CD4-positive, alpha-beta memory T cell (primary cell): Measurements from ENCODE around the gene BIRC3. TPM values are rescaled to one million over a fixed set of nuclear protein-coding genes. Genes with fewer than 3 reads are reported as not detected.
A peak's percentile ranks its signal among the peaks of the same experiment; 100 is the strongest.

Source experiments
- CTCF ChIA-PET: fragments of 350-600 bp; sonication (Branson Sonifier 250); formaldehyde crosslinking; loops from one replicate; lab custom pipeline; 2021; ENCODE audit warnings: inconsistent platforms; ENCODE audit not compliant: partially characterized antibody; lab: Charles Lee
- POLR2A ChIA-PET: fragments of 350-600 bp; sonication (Branson Sonifier 250); formaldehyde crosslinking; loops from one replicate; lab custom pipeline; 2021; ENCODE audit not compliant: partially characterized antibody; lab: Charles Lee
- DNase-seq, 5 donors: peaks; one replicate each; pipeline versions ENCODE4 v3.0.0 to v3.0.0-alpha.2; 2020 to 2022; ENCODE audit warnings: mixed read lengths in 1 of 5
- H3K27ac ChIP-seq: one replicate; pipeline ENCODE4 v1.7.0; 2013; ENCODE audit warnings: low read depth, low read length
- H3K27me3 ChIP-seq: 2 replicates; pipeline ENCODE4 v1.7.0; 2013; ENCODE audit warnings: mild to moderate bottlenecking, low read length, moderate library complexity; ENCODE audit not compliant: insufficient read depth
- H3K36me3 ChIP-seq: 2 replicates; pipeline ENCODE4 v1.7.0; 2013; ENCODE audit warnings: mild to moderate bottlenecking, low read length, moderate library complexity; ENCODE audit not compliant: insufficient read depth
- H3K4me1 ChIP-seq: 2 replicates; pipeline ENCODE4 v1.7.0; 2013; ENCODE audit warnings: mild to moderate bottlenecking, low read length, moderate library complexity; ENCODE audit not compliant: insufficient read depth
- H3K4me3 ChIP-seq, 2 donors: one replicate each; pipeline ENCODE4 v1.7.0; 2013; ENCODE audit warnings: low read length in 2 of 2, mild to moderate bottlenecking in 1 of 2
- H3K9me3 ChIP-seq, 2 donors: one replicate each; pipeline ENCODE4 v1.7.0; 2013; ENCODE audit warnings: low read length in 2 of 2, control low read depth in 1 of 2; ENCODE audit not compliant: control insufficient read depth in 1 of 2
- H3K27ac Mint-ChIP-seq, 7 donors: one replicate each; pipeline ENCODE4 v1.8.0; 2020 to 2021; ENCODE audit warnings: mixed read lengths in 7 of 7, mild to moderate bottlenecking in 6 of 7, inconsistent platforms in 3 of 7, moderate library complexity in 3 of 7
- H3K27me3 Mint-ChIP-seq, 2 donors: one replicate each; pipeline ENCODE4 v1.8.0; 2020 to 2021; ENCODE audit warnings: mixed read lengths in 2 of 2
- H3K36me3 Mint-ChIP-seq, 2 donors: one replicate each; pipeline ENCODE4 v1.8.0; 2020 to 2021; ENCODE audit warnings: mixed read lengths in 2 of 2, inconsistent platforms in 1 of 2, mild to moderate bottlenecking in 1 of 2
- H3K4me1 Mint-ChIP-seq, 4 donors: one replicate each; pipeline ENCODE4 v1.8.0; 2020 to 2021; ENCODE audit warnings: mixed read lengths in 4 of 4, mild to moderate bottlenecking in 1 of 4
- H3K4me3 Mint-ChIP-seq, 8 donors: one replicate each; pipeline ENCODE4 v1.8.0; 2020 to 2021; ENCODE audit warnings: mixed read lengths in 8 of 8, mild to moderate bottlenecking in 7 of 8, moderate library complexity in 6 of 8, inconsistent platforms in 3 of 8
- H3K9me3 Mint-ChIP-seq, 8 donors: one replicate each; pipeline ENCODE4 v1.8.0; 2020 to 2021; ENCODE audit warnings: mixed read lengths in 8 of 8, mild to moderate bottlenecking in 5 of 8, inconsistent platforms in 3 of 8, moderate library complexity in 1 of 8
- intact Hi-C: fragments of 100-400 bp; cut with micrococcal nuclease; formaldehyde crosslinking; loops from one replicate; pipeline ENCODE4 v1.15.1; 2023
- polyA plus RNA-seq, 2 donors: library from polyadenylated mRNA; unstranded; fragments of 300-500 nt; fragmentation: Illumina TruSeq; gene quantifications; one replicate each; pipeline ENCODE4 v1.2.3, GENCODE V29; 2021
- total RNA-seq, 2 experiments: library from RNA; stranded (reverse); gene quantifications; one replicate each; pipeline ENCODE4 v1.2.3, GENCODE V29; 2021

BIRC3 gene
- total and polyA plus RNA-seq, 4 experiments from 2014 or later, result 82.5 to 198 (median 142) TPM

GRCh38 chr11:102309621-102310541 lies 7.4 kb upstream of the BIRC3 start:
- H3K9me3 ChIP-seq, result no peaks in the 10 kb centered on the region
- peaks cover 52 to 82% (median 67%) of the 10 kb centered on the region in 4 donors for H3K4me1 Mint-ChIP-seq
- H3K4me3 ChIP-seq, result no peak overlapping the region
- POLR2A ChIA-PET, result interaction anchor here (0.9 to 5.3 kb wide), 4 partner anchors 9 to 142 kb away, joined by 3 to 149 read pairs (median 16); partner anchors contain the start of gene BIRC3
- peaks cover 0 to 2% of the 10 kb centered on the region in 2 donors for H3K36me3 Mint-ChIP-seq
- H3K27me3 Mint-ChIP-seq, result no peaks in the 10 kb centered on the region
- peak overlapping the region in 4 of 7 donors; percentile 12 to 90 (median 45) for H3K27ac Mint-ChIP-seq
- peaks cover 86% of the 10 kb centered on the region for H3K4me1 ChIP-seq
- H3K9me3 Mint-ChIP-seq, result peaks cover 0 to 2% (median 0%) of the 10 kb centered on the region in 8 donors
- H3K36me3 ChIP-seq, result no peaks in the 10 kb centered on the region
- DNase-seq, result no peak
- H3K27me3 ChIP-seq, result no peaks in the 10 kb centered on the region
- intact Hi-C loops, result no loop called here
- no peak overlapping the region for H3K27ac ChIP-seq
- H3K4me3 Mint-ChIP-seq, result peak overlapping the region in 1 of 8 donors; percentile 13
- CTCF ChIA-PET, result interaction anchor here (5.8 to 18.2 kb wide), 2 partner anchors 8 to 16 kb away, joined by 33 to 654 read pairs; partner anchors contain the start of gene BIRC3

GRCh38 chr11:102312667-102313066 lies 4.6 kb upstream of the BIRC3 start:
- Histone ChIP-seq H3K9me3 (no peaks in the 10 kb centered on the region), H3K4me3 (no peak overlapping the region), H3K27me3 (no peaks in the 10 kb centered on the region), H3K27ac (peak overlapping the region; percentile 63), H3K4me1 (peaks cover 77% of the 10 kb centered on the region), H3K36me3 (no peaks in the 10 kb centered on the region)
- no peaks in the 10 kb centered on the region for H3K27me3 Mint-ChIP-seq
- ChIA-PET CTCF (interaction anchor here (1.3 to 18.2 kb wide), 4 partner anchors 19 to 183 kb away, joined by 3 to 654 read pairs (median 4); no protein-coding TSS in a partner anchor), POLR2A (interaction anchor here (1.1 to 5.3 kb wide), 3 partner anchors 12 to 44 kb away, joined by 3 to 27 read pairs (median 9); no protein-coding TSS in a partner anchor)
- H3K4me1 Mint-ChIP-seq, result peaks cover 39 to 72% (median 58%) of the 10 kb centered on the region in 4 donors
- intact Hi-C loops, result no loop called here
- DNase-seq, result no peak
- H3K9me3 Mint-ChIP-seq, result peaks cover 0 to 4% (median 0%) of the 10 kb centered on the region in 8 donors
- peaks cover 0 to 6% of the 10 kb centered on the region in 2 donors for H3K36me3 Mint-ChIP-seq
- peak overlapping the region; percentile 90 to 99 (median 97) for H3K27ac Mint-ChIP-seq
- H3K4me3 Mint-ChIP-seq, result peak overlapping the region; percentile 38 to 87 (median 76)

GRCh38 chr11:102313238-102313940 lies 3.9 kb upstream of the BIRC3 start:
- Histone ChIP-seq H3K4me1 (peaks cover 70% of the 10 kb centered on the region), H3K9me3 (no peaks in the 10 kb centered on the region), H3K4me3 (peak overlapping the region in 1 of 2 donors; percentile 28), H3K27me3 (no peaks in the 10 kb centered on the region), H3K36me3 (no peaks in the 10 kb centered on the region), H3K27ac (peak overlapping the region; percentile 63)
- H3K9me3 Mint-ChIP-seq, result peaks cover 0 to 4% (median 0%) of the 10 kb centered on the region in 8 donors
- ChIA-PET POLR2A (interaction anchor here (2.7 to 5.3 kb wide), 2 partner anchors 13 to 19 kb away, joined by 20 to 27 read pairs; no protein-coding TSS in a partner anchor), CTCF (interaction anchor here (1.2 to 18.2 kb wide), 5 partner anchors 7 to 35 kb away, joined by 3 to 654 read pairs (median 6); no protein-coding TSS in a partner anchor)
- peak overlapping the region; percentile 90 to 99 (median 97) for H3K27ac Mint-ChIP-seq
- H3K36me3 Mint-ChIP-seq, result peaks cover 2 to 10% of the 10 kb centered on the region in 2 donors
- peaks cover 38 to 71% (median 55%) of the 10 kb centered on the region in 4 donors for H3K4me1 Mint-ChIP-seq
- intact Hi-C loops, result no loop called here
- H3K27me3 Mint-ChIP-seq, result no peaks in the 10 kb centered on the region
- H3K4me3 Mint-ChIP-seq, result peak overlapping the region; percentile 38 to 87 (median 76)
- DNase-seq, result peak in 2 of 5 donors; percentile 40

GRCh38 chr11:102314784-102315183 lies 2.5 kb upstream of the BIRC3 start:
- Mint-ChIP-seq H3K27me3 (no peaks in the 10 kb centered on the region), H3K36me3 (peaks cover 13 to 21% of the 10 kb centered on the region in 2 donors), H3K4me1 (peaks cover 40 to 73% (median 56%) of the 10 kb centered on the region in 4 donors), H3K4me3 (peak overlapping the region in 5 of 8 donors; percentile 17 to 59 (median 39)), H3K9me3 (peaks cover 0 to 4% (median 0%) of the 10 kb centered on the region in 8 donors), H3K27ac (peak overlapping the region; percentile 83 to 99 (median 97))
- DNase-seq, result no peak
- ChIA-PET CTCF (interaction anchor here (4.2 to 18.2 kb wide), 2 partner anchors 8 to 21 kb away, joined by 31 to 654 read pairs; no protein-coding TSS in a partner anchor), POLR2A (interaction anchor here (1.0 to 5.3 kb wide), 5 partner anchors 9 to 27 kb away, joined by 3 to 27 read pairs (median 16); no protein-coding TSS in a partner anchor)
- Histone ChIP-seq H3K4me1 (peaks cover 60% of the 10 kb centered on the region), H3K9me3 (no peaks in the 10 kb centered on the region), H3K4me3 (no peak overlapping the region), H3K27me3 (no peaks in the 10 kb centered on the region), H3K27ac (peak overlapping the region; percentile 95), H3K36me3 (no peaks in the 10 kb centered on the region)
- intact Hi-C loops, result no loop called here

GRCh38 chr11:102316346-102316904 lies 859 bp upstream of the BIRC3 start:
- Histone ChIP-seq H3K4me1 (peaks cover 58% of the 10 kb centered on the region), H3K9me3 (no peaks in the 10 kb centered on the region), H3K36me3 (no peaks in the 10 kb centered on the region), H3K27me3 (no peaks in the 10 kb centered on the region), H3K27ac (peak overlapping the region; percentile 95), H3K4me3 (peak overlapping the region in 1 of 2 donors; percentile 94)
- peak overlapping the region; percentile 90 to 99 (median 99) for H3K27ac Mint-ChIP-seq
- peak overlapping the region; percentile 90 to 100 (median 96) for H3K4me3 Mint-ChIP-seq
- POLR2A ChIA-PET, result interaction anchor here (1.0 to 6.0 kb wide), 6 partner anchors 9 to 135 kb away, joined by 3 to 149 read pairs (median 12); no protein-coding TSS in a partner anchor
- no peaks in the 10 kb centered on the region for H3K27me3 Mint-ChIP-seq
- peaks cover 44 to 76% (median 56%) of the 10 kb centered on the region in 4 donors for H3K4me1 Mint-ChIP-seq
- peaks cover 0 to 4% (median 0%) of the 10 kb centered on the region in 8 donors for H3K9me3 Mint-ChIP-seq
- H3K36me3 Mint-ChIP-seq, result peaks cover 22 to 32% of the 10 kb centered on the region in 2 donors
- DNase-seq, result peak in 4 of 5 donors; percentile 46 to 64 (median 52)
- intact Hi-C loops, result loop anchor here (2.0 kb wide), 1 partner anchor 48 kb away; no protein-coding TSS in a partner anchor
- CTCF ChIA-PET, result interaction anchor here (1.0 to 18.2 kb wide), 4 partner anchors 10 to 137 kb away, joined by 4 to 654 read pairs (median 22); partner anchors contain the start of gene TMEM123

- H3K27ac Mint-ChIP-seq, result peak overlapping the region; percentile 90 to 99 (median 99)
- peak overlapping the region; percentile 94 to 96 for H3K4me3 ChIP-seq
- no peak for DNase-seq
- ChIA-PET POLR2A (interaction anchor here (0.9 to 6.0 kb wide), 12 partner anchors 11 to 134 kb away, joined by 3 to 149 read pairs (median 7); no protein-coding TSS in a partner anchor), CTCF (interaction anchor here (1.1 to 18.2 kb wide), 8 partner anchors 9 to 349 kb away, joined by 3 to 654 read pairs (median 6); no protein-coding TSS in a partner anchor)
- peaks cover 46 to 81% (median 58%) of the 10 kb centered on the region in 4 donors for H3K4me1 Mint-ChIP-seq
- peaks cover 0 to 4% (median 0%) of the 10 kb centered on the region in 8 donors for H3K9me3 Mint-ChIP-seq
- H3K27ac ChIP-seq, result peak overlapping the region; percentile 95
- intact Hi-C loops, result loop anchor here (1.0 to 2.0 kb wide), 6 partner anchors 11 to 136 kb away; partner anchors contain the start of gene BIRC2
- no peaks in the 10 kb centered on the region for H3K9me3 ChIP-seq
- peaks cover 33 to 45% of the 10 kb centered on the region in 2 donors for H3K36me3 Mint-ChIP-seq
- H3K27me3 Mint-ChIP-seq, result no peaks in the 10 kb centered on the region
- peaks cover 59% of the 10 kb centered on the region for H3K4me1 ChIP-seq
- H3K27me3 ChIP-seq, result no peaks in the 10 kb centered on the region
- H3K4me3 Mint-ChIP-seq, result peak overlapping the region; percentile 90 to 100 (median 96)
- no peaks in the 10 kb centered on the region for H3K36me3 ChIP-seq
Measured at GRCh38 chr11:102317768-102318103, 452 bp downstream of the BIRC3 start.
